HL-60 (cell line): ENCODE data around the gene ZFYVE26.

ENCODE experiments used
- CTCF ChIP-seq: IDR thresholded peaks from one replicate; pipeline ENCODE4 v1.5.1; 2011; ENCODE audit warnings: low read length, control low read depth, inconsistent platforms; ENCODE audit not compliant: insufficient read depth
- POLR2AphosphoS5 ChIP-seq: IDR thresholded peaks from 2 replicates; pipeline ENCODE4 v1.6.1; 2012; ENCODE audit warnings: low read depth

- no peak for TF ChIP-seq CTCF
- TF ChIP-seq POLR2AphosphoS5 = no peak
Observed at GRCh38 chr14:67773844-67774377, 42.5 kb downstream of the ZFYVE26 start.
